ENCODE results near the gene ARHGAP31.

- TF ChIP-seq EZH2phosphoT487 (conservative IDR thresholded peaks at IDR 0.05; ENCODE audit: low read length) (no peak), CTCF (IDR thresholded peaks at IDR 0.05; ENCODE audit: insufficient read depth, low read length, poor library complexity, severe bottlenecking) (no peak)
These were observed 159.6 kb downstream of the ARHGAP31 start for GRCh38 chr3:119453822-119454221.

All from SU-DHL-6 (cell line).